PFSK-1 (cell line): ENCODE data around the gene PALLD.

Source experiments
- FOXP2 ChIP-seq: optimal IDR thresholded peaks from 2 replicates; pipeline ENCODE3; 2011; ENCODE audit warnings: borderline replicate concordance, control low read depth, inconsistent platforms; ENCODE audit not compliant: insufficient read depth; ENCODE audit errors: extremely low read length, extremely low read depth
- POLR2AphosphoS5 ChIP-seq: IDR thresholded peaks from 2 replicates; pipeline ENCODE4 v1.6.1; 2012; ENCODE audit warnings: low read depth, mild to moderate bottlenecking, control low read depth, low read length, moderate library complexity
- REST ChIP-seq, 2 experiments: IDR thresholded peaks; 2 replicates each; pipeline versions ENCODE4 v1.6.1 to v1.8.0; 2011 to 2012; ENCODE audit warnings: low read depth in 2 of 2, low read length in 2 of 2, control low read depth in 1 of 2, inconsistent platforms in 1 of 2, mild to moderate bottlenecking in 1 of 2, moderate library complexity in 1 of 2; ENCODE audit not compliant: insufficient read depth in 1 of 2
- SIN3A ChIP-seq: IDR thresholded peaks from 2 replicates; pipeline ENCODE4 v1.6.1; 2012; ENCODE audit warnings: mild to moderate bottlenecking, low read length, moderate library complexity, borderline replicate concordance; ENCODE audit not compliant: insufficient read depth
- TAF1 ChIP-seq: IDR thresholded peaks from 2 replicates; pipeline ENCODE4 v1.6.1; 2012; ENCODE audit warnings: low read length, control low read depth, borderline replicate concordance; ENCODE audit not compliant: insufficient read depth

The PALLD gene

GRCh38 chr4:168857009-168857408 lies 360.2 kb downstream of the PALLD start:
- TF ChIP-seq TAF1 (no peak), SIN3A (no peak), REST (IDR thresholded peaks at IDR 0.05; ENCODE audit: insufficient read depth in 1 of 2, low read depth in 2 of 2, low read length in 2 of 2) (no peak), POLR2AphosphoS5 (no peak), FOXP2 (no peak)

GRCh38 chr4:168857546-168858314 lies 360.9 kb downstream of the PALLD start:
- no peak for TF ChIP-seq FOXP2
- no peak for TF ChIP-seq SIN3A
- no peak for TF ChIP-seq REST (IDR thresholded peaks at IDR 0.05; ENCODE audit: insufficient read depth in 1 of 2, low read depth in 2 of 2, low read length in 2 of 2)
- no peak for TF ChIP-seq TAF1

- TF ChIP-seq SIN3A (no peak), REST (IDR thresholded peaks at IDR 0.05; ENCODE audit: insufficient read depth in 1 of 2, low read depth in 2 of 2, low read length in 2 of 2) (no peak), FOXP2 (no peak), POLR2AphosphoS5 (no peak), TAF1 (no peak)
These were observed 362.2 kb downstream of the PALLD start for GRCh38 chr4:168859100-168859499.

- TF ChIP-seq FOXP2 (no peak), REST (IDR thresholded peaks at IDR 0.05; ENCODE audit: insufficient read depth in 1 of 2, low read depth in 2 of 2, low read length in 2 of 2) (no peak), SIN3A (no peak)
These were observed 363.2 kb downstream of the PALLD start for GRCh38 chr4:168859888-168860694.

GRCh38 chr4:168860827-168861226 lies 364.0 kb downstream of the PALLD start:
- TF ChIP-seq REST (IDR thresholded peaks at IDR 0.05; ENCODE audit: insufficient read depth in 1 of 2, low read depth in 2 of 2, low read length in 2 of 2) (no peak), POLR2AphosphoS5 (no peak), SIN3A (no peak), TAF1 (no peak), FOXP2 (no peak)
